ENCODE results near the gene DDHD1. TPM values are rescaled to one million over a fixed set of nuclear protein-coding genes. Genes with fewer than 3 reads are reported as not detected.

The DDHD1 gene
- total RNA-seq, 1 experiment from 2014 or later, result 15.7 TPM

GRCh38 chr14:53062856-53063255 lies 90.3 kb downstream of the DDHD1 start:
- no peaks in the 10 kb centered on the region for H3K79me2 ChIP-seq (ENCODE audit: insufficient read depth, low read length)
- H3K4me1 Mint-ChIP-seq, result peaks cover 6 to 10% of the 10 kb centered on the region in 2 experiments
- H3K9me3 ChIP-seq (ENCODE audit: control insufficient read depth, low read depth, low read length), result no peaks in the 10 kb centered on the region
- H2BK12ac ChIP-seq (ENCODE audit: insufficient read length, low read depth, low read length), result no peak overlapping the region
- H2AK5ac ChIP-seq (ENCODE audit: insufficient read length, low read length), result no peak overlapping the region
- H3K18ac ChIP-seq (ENCODE audit: insufficient read length, low read depth, low read length), result no peak overlapping the region
- no peak overlapping the region for H2BK5ac ChIP-seq (ENCODE audit: insufficient read length, low read length)
- no CpG with 5 or more reads among the region's 8 CpGs for WGBS (ENCODE audit: extremely low coverage, insufficient read length, low lambda C conversion rate)
- H3K79me1 ChIP-seq (ENCODE audit: insufficient read depth, low read depth, low read length, poor library complexity, severe bottlenecking), result no peaks in the 10 kb centered on the region
- H3K9me3 Mint-ChIP-seq, result no peaks in the 10 kb centered on the region
- no peak overlapping the region for H3K4ac ChIP-seq (ENCODE audit: low read depth, low read length)
- DNase-seq, result no peak
- H4K91ac ChIP-seq (ENCODE audit: insufficient read length, low read depth, low read length), result no peak overlapping the region
- H3K4me1 ChIP-seq (ENCODE audit: insufficient read depth, low read length), result no peaks in the 10 kb centered on the region
- no peak overlapping the region for H2BK20ac ChIP-seq (ENCODE audit: low read depth, low read length, poor library complexity, severe bottlenecking)
- no peak overlapping the region for H3K27ac ChIP-seq (ENCODE audit: insufficient read length, low read depth, low read length)
- H3K9ac ChIP-seq (ENCODE audit: extremely low read depth, insufficient read length, low read length), result no peak overlapping the region
- no peak overlapping the region for H2BK120ac ChIP-seq (ENCODE audit: low read depth, low read length, poor library complexity, severe bottlenecking)
- H3K23ac ChIP-seq (ENCODE audit: insufficient read length, low read depth, low read length), result no peak overlapping the region
- no peak overlapping the region for H4K8ac ChIP-seq (replicated peaks; ENCODE audit: insufficient read length, low read depth, low read length)
- H4K20me1 ChIP-seq (ENCODE audit: control insufficient read depth, insufficient read depth, insufficient read length), result no peaks in the 10 kb centered on the region
- no peak overlapping the region for H4K5ac ChIP-seq (ENCODE audit: insufficient read length, low read depth, low read length)
- peak overlapping the region in 1 of 3 experiments; percentile 65; a peak in 3 of 7 replicates for H3K27ac Mint-ChIP-seq
- peaks cover 1 to 7% (median 3%) of the 10 kb centered on the region in 3 experiments; a peak in 4 of 7 replicates for H3K36me3 Mint-ChIP-seq (ENCODE audit: insufficient read depth in 1 of 3, low read depth in 3 of 3)
- H3K23me2 ChIP-seq (ENCODE audit: insufficient read length, low read depth, low read length, poor library complexity, severe bottlenecking), result no peaks in the 10 kb centered on the region
- no peak overlapping the region for H3K4me2 ChIP-seq (ENCODE audit: insufficient read depth, insufficient read length, low read length)
- TF ChIP-seq, protein P1, sequence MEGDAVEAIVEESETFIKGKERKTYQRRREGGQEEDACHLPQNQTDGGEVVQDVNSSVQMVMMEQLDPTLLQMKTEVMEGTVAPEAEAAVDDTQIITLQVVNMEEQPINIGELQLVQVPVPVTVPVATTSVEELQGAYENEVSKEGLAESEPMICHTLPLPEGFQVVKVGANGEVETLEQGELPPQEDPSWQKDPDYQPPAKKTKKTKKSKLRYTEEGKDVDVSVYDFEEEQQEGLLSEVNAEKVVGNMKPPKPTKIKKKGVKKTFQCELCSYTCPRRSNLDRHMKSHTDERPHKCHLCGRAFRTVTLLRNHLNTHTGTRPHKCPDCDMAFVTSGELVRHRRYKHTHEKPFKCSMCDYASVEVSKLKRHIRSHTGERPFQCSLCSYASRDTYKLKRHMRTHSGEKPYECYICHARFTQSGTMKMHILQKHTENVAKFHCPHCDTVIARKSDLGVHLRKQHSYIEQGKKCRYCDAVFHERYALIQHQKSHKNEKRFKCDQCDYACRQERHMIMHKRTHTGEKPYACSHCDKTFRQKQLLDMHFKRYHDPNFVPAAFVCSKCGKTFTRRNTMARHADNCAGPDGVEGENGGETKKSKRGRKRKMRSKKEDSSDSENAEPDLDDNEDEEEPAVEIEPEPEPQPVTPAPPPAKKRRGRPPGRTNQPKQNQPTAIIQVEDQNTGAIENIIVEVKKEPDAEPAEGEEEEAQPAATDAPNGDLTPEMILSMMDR (conservative IDR thresholded peaks at IDR 0.05), result no peak
- no peaks in the 10 kb centered on the region for H3K27me3 ChIP-seq (ENCODE audit: insufficient read depth, low read length)
- no peak overlapping the region for H3K56ac ChIP-seq (ENCODE audit: insufficient read length, low read depth, low read length)
- no peak overlapping the region for H3T11ph ChIP-seq (ENCODE audit: low read length)
- no peak overlapping the region for H2AFZ ChIP-seq (ENCODE audit: low read length)
- no peaks in the 10 kb centered on the region for H3K27me3 Mint-ChIP-seq (ENCODE audit: low read depth)
- no peak overlapping the region for H2BK15ac ChIP-seq (ENCODE audit: low read depth, low read length)
- no peak overlapping the region for H3K4me3 Mint-ChIP-seq
- H3K14ac ChIP-seq (ENCODE audit: insufficient read depth, low read length), result no peak overlapping the region
